ENCODE measurements around the gene ERFE.
"Not testable (repeated sequence)": the region's sequence is repeated elsewhere in the genome, so short reads cannot be mapped to it uniquely, and the experiment has no call there.

Gene ERFE

GRCh38 chr2:238168196-238169047 lies 9.7 kb downstream of the ERFE start:
- Histone ChIP-seq H3K4me3 (ENCODE audit: low read depth, low read length) (no peak overlapping the region), H3K27ac (peak overlapping the region; percentile 98), H3K27me3 (replicated peaks) (no peaks in the 10 kb centered on the region), H3K36me3 (replicated peaks) (peaks cover 26% of the 10 kb centered on the region)
- in situ Hi-C loops (cut with HindIII; ENCODE audit: low pct_ligation_motif_present, low sequenced_read_pairs) = no loop called here
- DNase-seq = no peak
- TF ChIP-seq, protein P1, sequence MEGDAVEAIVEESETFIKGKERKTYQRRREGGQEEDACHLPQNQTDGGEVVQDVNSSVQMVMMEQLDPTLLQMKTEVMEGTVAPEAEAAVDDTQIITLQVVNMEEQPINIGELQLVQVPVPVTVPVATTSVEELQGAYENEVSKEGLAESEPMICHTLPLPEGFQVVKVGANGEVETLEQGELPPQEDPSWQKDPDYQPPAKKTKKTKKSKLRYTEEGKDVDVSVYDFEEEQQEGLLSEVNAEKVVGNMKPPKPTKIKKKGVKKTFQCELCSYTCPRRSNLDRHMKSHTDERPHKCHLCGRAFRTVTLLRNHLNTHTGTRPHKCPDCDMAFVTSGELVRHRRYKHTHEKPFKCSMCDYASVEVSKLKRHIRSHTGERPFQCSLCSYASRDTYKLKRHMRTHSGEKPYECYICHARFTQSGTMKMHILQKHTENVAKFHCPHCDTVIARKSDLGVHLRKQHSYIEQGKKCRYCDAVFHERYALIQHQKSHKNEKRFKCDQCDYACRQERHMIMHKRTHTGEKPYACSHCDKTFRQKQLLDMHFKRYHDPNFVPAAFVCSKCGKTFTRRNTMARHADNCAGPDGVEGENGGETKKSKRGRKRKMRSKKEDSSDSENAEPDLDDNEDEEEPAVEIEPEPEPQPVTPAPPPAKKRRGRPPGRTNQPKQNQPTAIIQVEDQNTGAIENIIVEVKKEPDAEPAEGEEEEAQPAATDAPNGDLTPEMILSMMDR (IDR thresholded peaks at IDR 0.05; ENCODE audit: low read depth, low read length, missing control alignments) = no peak

DNA sequence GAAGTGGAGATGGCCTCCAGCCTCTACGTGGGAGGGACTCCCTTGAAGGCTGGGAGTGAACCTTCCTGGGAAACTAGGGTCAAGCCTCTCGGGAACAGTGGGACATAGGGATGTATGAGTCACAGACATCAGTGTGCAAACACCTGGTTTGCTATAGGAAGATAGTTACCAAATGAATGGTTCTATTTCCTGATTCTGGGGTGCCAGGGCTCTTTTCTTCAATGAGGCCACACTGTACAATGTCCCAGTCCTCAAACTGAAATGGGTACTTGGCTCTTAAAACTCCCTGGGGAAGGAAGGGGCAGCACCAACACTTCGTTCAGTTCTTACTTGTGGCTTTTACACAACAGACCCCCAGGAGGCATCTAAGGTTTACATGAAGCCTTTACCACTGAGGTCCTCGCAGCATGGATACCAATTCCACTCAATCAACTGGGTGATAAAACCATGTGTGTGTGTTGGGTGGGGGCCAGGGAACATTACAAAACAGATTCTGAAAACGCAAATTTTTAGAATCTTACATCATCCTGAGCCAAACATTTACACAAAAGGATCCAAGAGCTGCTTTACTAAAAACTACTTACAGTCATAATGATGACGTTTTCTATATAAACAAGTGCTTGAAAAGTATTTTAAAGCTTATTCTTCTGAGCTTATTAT lies 10.4 kb downstream of the ERFE start:
- Histone ChIP-seq H3K27ac (peak overlapping the region; percentile 98), H3K27me3 (replicated peaks) (no peaks in the 10 kb centered on the region), H3K36me3 (replicated peaks) (peaks cover 27% of the 10 kb centered on the region), H3K4me3 (ENCODE audit: low read depth, low read length) (peak overlapping the region; percentile 27)
- peak; percentile 94 for DNase-seq
- in situ Hi-C loops (cut with HindIII; ENCODE audit: low pct_ligation_motif_present, low sequenced_read_pairs) = no loop called here
- TF ChIP-seq, protein P1 (IDR thresholded peaks at IDR 0.05; ENCODE audit: low read depth, low read length, missing control alignments) = no peak

GRCh38 chr2:238169708-238170251 lies 11.0 kb downstream of the ERFE start:
- Histone ChIP-seq H3K27me3 (replicated peaks) (no peaks in the 10 kb centered on the region), H3K36me3 (replicated peaks) (peaks cover 32% of the 10 kb centered on the region), H3K4me3 (ENCODE audit: low read depth, low read length) (peak overlapping the region; percentile 27), H3K27ac (peak overlapping the region; percentile 98)
- TF ChIP-seq, protein P1 (IDR thresholded peaks at IDR 0.05; ENCODE audit: low read depth, low read length, missing control alignments) = no peak
- in situ Hi-C loops (cut with HindIII; ENCODE audit: low pct_ligation_motif_present, low sequenced_read_pairs) = no loop called here
- peak; percentile 92 for DNase-seq

DNA sequence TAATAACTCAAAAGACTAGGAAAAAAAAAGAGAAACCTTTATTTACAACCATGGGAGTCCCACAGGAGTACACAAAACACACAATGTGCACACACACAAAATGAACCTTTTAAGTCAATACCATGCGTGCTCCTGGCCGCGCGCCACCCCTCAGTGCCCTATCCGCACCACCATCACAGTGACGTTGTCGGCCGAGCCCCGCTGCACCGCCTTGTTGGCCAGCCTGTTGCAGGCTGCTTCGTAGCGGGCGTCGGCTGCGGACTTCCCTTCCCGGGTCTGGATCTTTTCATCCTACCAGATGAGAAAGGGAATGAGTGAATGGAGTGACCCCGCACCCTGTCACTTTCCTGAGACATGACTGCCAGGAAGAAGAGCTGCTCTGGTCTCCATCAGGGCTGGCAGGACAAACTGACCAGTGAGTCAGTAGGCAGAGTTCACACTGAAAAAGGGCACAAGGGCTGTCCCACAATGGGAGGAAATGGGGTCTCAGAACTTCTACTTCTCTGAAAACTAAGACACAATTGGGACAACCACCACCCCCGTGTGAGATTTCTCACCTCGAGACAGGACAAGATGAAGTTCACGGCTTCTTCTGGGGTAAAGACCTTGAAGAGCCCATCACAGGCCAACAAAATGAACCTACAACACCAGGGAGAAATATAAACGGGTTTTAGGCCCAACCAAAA lies 11.8 kb downstream of the ERFE start:
- H3K36me3 ChIP-seq (replicated peaks) = peaks cover 37% of the 10 kb centered on the region
- DNase-seq = no peak
- no peak overlapping the region for H3K4me3 ChIP-seq (ENCODE audit: low read depth, low read length)
- in situ Hi-C loops (cut with HindIII; ENCODE audit: low pct_ligation_motif_present, low sequenced_read_pairs) = no loop called here
- peak overlapping the region; percentile 98 for H3K27ac ChIP-seq
- H3K27me3 ChIP-seq (replicated peaks) = no peaks in the 10 kb centered on the region
- TF ChIP-seq, protein P1 (IDR thresholded peaks at IDR 0.05; ENCODE audit: low read depth, low read length, missing control alignments) = no peak

DNA sequence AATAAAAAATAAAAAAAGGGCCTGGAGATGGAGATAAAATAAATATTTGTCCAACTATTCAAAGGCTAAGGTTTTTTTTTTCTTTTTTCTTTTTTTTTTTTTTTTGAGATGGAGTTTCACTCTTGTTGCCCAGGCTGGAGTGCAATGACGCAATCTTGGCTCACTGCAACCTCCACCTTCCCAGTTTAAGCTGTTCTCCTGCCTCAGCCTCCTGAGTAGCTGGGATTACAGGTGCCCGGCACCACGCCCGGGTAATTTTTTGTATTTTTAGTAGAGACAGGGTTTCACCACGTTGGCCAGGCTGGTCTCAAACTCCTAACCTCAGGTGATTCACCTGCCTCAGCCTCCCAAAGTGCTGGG lies 12.3 kb downstream of the ERFE start:
- Histone ChIP-seq H3K36me3 (replicated peaks) (peaks cover 37% of the 10 kb centered on the region), H3K27ac (peak overlapping the region; percentile 98)
- H3K4me3 ChIP-seq (ENCODE audit: low read depth, low read length); in situ Hi-C loops (cut with HindIII; ENCODE audit: low pct_ligation_motif_present, low sequenced_read_pairs); H3K27me3 ChIP-seq (replicated peaks); DNase-seq: not testable (repeated sequence)
